GM21423 (cell line): ENCODE results near the gene LTBP1.
"Not testable (repeated sequence)": the region's sequence is repeated elsewhere in the genome, so short reads cannot be mapped to it uniquely, and the experiment has no call there.

Source experiments
- ATAC-seq: cut with Tn5 transposase; IDR thresholded peaks from one replicate; pipeline ENCODE4 v1.9.1; 2021; ENCODE audit warnings: mild to moderate bottlenecking, moderate library complexity; ENCODE audit not compliant: unreplicated experiment

LTBP1 gene, protein sequence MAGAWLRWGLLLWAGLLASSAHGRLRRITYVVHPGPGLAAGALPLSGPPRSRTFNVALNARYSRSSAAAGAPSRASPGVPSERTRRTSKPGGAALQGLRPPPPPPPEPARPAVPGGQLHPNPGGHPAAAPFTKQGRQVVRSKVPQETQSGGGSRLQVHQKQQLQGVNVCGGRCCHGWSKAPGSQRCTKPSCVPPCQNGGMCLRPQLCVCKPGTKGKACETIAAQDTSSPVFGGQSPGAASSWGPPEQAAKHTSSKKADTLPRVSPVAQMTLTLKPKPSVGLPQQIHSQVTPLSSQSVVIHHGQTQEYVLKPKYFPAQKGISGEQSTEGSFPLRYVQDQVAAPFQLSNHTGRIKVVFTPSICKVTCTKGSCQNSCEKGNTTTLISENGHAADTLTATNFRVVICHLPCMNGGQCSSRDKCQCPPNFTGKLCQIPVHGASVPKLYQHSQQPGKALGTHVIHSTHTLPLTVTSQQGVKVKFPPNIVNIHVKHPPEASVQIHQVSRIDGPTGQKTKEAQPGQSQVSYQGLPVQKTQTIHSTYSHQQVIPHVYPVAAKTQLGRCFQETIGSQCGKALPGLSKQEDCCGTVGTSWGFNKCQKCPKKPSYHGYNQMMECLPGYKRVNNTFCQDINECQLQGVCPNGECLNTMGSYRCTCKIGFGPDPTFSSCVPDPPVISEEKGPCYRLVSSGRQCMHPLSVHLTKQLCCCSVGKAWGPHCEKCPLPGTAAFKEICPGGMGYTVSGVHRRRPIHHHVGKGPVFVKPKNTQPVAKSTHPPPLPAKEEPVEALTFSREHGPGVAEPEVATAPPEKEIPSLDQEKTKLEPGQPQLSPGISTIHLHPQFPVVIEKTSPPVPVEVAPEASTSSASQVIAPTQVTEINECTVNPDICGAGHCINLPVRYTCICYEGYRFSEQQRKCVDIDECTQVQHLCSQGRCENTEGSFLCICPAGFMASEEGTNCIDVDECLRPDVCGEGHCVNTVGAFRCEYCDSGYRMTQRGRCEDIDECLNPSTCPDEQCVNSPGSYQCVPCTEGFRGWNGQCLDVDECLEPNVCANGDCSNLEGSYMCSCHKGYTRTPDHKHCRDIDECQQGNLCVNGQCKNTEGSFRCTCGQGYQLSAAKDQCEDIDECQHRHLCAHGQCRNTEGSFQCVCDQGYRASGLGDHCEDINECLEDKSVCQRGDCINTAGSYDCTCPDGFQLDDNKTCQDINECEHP (N-terminal part only)

DNA sequence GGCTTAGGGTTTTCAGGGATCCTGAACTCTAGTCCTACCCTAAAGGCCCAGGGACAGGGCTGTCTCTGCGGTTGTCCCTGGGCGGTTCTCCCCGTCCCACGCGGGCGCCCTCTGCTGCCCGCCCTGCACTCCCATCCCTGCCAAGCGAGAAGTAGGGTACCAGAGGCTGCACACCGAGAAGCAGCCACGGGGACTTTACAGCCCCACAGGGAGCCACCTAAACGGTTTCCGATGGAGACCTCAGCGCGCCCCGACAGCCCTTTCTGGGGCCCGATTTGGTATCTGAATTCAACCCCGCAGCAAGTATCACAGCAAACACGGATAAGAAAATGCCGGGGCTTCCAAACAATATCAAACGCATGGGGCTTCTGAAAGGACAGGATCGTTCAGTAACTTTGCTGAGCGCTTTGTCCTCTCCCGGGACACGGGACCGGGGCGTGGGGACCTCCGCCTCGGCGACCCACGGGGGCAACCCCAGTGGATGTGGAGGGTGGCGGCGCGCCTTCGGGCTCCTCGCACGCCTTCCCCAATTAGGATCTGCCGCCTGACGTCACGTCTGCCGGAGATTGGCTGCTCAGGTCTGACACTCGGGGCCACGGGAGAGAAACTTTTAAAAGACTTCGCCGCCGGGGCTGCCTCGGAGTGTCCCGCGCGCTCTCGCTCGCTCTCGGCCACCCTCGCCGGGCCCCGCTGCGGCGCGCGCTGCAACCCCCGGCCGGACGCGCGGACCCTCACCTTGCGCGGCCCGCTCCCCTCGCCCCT, at the start of gene LTBP1:
LTBP1 (plus strand) TSS at position 640 of the 762 bp plus-strand sequence. CDS start 372 bp downstream, outside the sequence.
- ATAC-seq, result peak; percentile 74

DNA sequence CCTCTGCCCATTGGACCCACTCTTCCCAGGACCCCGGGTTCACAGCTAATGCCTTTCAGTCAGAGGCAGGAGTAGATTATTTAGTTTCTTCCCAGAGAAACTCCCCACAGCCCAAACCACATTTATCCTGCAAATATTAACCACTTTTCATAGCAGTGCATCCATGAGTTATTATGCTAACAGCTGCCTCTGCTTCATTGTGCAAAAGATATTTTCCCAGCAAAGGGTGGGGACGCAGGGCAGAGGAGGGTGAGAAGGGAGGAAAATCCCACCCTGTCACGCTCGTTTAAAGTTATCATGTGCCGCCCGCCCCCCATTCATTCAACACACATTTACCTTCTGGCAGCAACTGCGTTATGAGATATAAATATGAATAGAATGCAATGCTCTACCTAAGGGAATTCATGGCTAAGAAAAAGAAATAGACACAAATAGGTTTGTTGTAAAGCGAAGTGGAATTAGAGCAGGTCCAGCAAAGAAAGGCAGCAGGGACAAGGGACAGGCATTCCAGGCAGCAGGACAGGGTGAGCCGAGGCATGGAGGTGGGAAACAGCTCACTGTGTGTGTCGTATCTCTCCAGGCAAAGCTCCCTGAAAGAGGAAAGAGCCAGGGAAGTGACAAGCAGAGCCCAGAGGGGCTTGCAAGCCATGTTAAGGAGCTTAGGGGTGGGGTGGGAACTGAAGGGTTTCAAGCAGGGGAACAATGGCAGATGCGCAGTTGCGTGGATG, 46.3 kb upstream of the LTBP1 start:
- no peak for ATAC-seq

DNA sequence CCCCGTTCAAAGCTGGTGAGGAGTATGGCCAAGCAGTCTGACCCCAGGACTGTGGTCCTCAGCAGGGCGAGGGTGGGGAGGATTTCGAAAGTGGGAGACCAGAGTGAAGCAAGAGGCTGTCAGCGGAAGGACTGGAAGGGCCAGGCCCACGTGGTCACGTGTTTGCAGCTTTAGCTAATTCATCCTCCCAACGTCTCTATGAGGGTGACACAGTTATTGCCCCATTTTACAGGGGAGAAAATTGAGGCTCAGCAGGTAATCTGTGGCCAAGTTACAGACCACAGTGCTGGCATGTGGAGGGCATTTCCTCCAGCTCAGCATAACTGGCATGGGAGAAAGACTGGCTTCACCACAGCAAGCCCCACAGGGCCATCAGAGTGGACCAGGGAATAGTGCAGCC, 45.4 kb upstream of the LTBP1 start:
- ATAC-seq, result no peak

DNA sequence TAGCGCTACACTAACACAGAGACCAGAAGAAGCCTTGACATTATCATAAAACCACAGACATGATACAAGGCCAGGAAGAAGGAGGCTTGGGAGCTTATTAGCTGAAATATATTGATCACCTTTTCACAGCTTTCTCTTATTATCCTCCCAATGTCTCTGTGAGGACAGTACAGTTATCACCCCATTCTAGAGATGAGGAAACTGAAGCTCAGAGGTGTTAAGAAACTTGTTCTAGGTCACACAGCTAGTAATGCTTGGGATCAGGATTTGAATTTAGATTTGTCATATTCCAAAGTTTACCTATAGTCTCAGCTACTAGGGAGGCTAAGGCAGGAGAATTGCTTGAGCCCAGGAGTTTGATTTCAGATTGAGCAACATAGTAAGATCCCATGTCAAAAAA, 44.6 kb upstream of the LTBP1 start:
- no peak for ATAC-seq

DNA sequence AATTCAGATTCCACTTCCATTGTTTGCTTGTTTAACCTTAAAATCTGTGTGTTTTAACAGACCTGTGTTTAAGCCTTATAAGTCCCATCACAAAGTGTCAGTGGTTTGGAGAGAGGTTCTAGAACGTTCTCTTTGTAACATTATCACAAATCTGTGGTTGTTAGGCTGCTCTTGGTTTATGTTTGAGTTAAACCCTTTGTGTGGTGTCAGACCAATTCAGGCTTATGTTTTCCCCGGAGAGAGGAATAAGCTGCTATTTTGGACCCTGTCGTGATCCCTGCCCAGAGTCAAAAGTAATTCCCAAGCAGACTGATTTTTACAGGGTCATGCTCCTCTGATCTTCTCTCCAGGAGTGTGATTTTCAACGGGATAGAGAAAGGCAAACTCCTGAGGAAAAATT, 43.8 kb upstream of the LTBP1 start:
- no peak for ATAC-seq

DNA sequence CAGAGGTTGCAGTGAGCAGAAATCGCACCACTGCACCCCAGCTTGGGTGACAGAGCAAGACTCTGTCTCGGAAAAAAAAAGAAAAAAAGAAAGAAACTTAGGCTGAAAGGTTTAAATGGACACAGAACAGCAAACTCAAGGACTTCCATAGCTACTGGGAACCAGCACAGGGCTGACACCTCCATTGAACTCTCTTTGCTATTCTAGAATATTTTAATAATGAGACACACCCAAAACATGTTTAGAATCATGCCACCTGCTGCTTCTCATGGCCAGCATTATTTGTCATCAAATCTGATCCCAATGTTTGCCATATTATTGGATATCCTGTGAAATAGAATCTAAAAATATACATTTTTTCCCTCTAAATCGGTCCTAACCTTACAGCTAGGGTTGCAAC, 42.7 kb upstream of the LTBP1 start:
- ATAC-seq, result no peak

DNA sequence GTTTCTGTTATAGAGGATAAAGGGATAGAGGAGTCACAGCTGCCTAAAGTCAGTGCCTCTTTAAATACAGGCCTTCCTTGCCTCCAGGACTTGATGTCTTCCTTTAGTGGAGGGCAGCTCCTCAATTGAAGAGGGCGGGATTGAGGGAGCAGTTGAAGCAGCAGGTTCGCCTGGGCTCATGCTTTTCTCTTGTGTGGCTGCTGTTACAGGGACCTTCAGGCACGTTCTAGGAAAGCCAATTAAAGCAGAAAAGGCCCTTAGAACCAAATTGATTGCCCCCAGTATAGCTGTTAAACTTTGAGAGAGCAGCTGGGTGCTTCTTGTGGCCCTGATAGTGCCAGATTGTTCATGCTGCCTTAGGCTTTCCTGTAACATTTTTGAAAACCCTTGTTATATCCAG, 42.0 kb upstream of the LTBP1 start:
- ATAC-seq, result no peak

DNA sequence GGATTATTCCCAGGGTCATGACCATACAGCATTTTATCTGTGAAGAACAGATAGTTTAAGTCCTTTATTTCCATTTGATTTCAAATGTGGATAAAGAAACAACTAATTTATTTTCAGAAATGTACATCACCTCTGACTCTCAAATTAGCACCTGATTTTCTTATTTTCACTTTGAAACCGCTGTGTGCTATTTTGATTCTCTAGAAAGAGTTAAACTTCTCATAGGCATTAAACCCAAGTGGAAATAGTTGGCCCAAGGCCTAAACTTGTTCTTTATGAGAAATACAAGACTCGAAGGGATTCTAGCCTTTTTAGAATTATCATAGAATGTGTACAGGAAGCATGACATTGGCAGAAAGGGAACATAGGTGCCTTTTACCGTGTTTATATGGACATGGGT, 41.5 kb upstream of the LTBP1 start:
- ATAC-seq, result no peak

DNA sequence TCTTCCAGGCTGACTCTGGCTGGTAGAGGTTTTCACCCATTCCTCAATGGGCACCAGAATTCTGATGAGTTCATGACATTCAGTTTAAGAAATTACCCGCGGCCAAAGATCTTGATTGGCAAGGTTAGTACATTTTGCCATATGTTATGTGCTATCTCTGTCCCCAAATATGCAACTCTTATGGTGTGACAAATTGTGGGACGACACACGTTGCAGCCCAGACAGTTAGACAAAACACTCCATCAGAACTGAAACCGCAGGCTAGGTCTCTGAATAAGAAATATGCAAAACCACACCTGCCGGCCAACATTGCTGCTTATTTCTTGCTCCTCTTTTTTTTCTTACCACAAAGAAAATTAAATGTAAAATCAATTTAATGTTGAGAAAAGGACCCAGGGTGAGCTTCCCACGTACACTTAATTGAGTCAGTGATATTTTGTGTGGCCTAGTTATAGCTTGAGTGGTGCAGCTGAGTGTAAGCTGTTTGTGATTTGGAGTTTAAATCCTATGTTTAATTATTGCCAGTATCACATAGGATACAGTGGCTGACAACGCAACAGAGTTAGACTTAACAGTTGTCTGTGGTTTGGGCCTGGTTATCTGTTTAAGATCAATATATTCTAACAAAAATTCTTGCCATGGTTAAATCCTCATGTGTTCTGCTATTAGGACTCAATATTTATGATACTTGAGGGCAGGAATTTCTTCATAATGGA, 35.7 kb upstream of the LTBP1 start:
- peak; percentile 88 for ATAC-seq

DNA sequence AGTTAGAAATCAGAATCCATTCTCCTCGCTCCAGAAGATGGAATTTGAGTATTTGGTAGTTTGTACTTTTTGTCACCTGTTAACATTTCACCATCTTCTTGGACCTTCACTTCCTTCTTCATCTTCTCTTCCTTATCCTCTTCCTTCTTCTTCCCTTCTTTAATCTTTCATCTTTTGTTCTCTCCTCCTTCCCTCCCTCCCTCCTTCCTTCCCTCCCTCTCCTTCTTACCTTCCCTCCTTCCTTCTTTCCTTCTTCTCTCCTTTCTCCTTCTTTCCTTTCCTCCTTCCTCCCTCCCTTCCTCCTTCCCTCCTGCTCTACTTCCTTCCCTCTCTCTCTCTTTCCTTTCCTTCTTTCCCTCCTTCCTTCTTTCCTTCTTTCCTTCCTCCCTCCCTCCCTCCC, 31.1 kb upstream of the LTBP1 start:
- no peak for ATAC-seq

DNA sequence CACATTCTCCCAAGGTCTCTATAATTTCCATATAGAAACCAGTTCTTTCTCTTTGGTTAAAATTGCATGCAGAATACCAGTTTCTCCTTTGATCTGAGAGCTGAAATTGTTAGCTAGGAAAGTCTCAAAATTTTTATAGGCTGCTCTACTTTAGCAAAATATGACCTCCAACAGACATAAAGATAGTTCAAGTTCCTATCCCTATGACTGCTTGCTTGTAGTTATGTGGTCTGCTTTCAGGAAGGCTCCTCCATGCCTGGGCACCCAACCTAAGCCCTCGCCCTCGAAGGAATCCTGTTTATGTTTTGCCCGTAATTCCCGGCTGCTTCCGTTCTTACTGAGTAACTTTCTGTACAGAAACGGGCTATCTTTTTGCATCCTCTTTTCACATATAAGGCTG, 28.0 kb upstream of the LTBP1 start:
- no peak for ATAC-seq

DNA sequence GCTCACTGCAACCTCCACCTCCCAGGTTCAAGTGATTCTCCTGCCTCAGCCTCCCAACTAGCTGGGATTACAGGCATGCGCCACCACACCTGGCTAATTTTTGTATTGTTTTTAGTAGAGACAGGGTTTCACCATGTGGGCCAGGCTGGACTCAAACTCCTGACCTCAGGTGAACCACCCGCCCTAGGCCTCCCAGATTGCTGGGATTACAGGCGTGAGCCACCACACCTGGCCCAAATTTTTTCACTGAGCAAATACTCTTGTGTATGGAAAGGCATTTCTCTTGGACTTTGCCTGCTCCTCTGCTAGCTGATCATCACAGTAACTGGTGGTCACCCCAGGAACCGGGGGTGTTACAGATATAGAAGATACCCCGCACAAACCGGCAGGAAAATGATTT, 26.9 kb upstream of the LTBP1 start:
- not testable (repeated sequence) for ATAC-seq

DNA sequence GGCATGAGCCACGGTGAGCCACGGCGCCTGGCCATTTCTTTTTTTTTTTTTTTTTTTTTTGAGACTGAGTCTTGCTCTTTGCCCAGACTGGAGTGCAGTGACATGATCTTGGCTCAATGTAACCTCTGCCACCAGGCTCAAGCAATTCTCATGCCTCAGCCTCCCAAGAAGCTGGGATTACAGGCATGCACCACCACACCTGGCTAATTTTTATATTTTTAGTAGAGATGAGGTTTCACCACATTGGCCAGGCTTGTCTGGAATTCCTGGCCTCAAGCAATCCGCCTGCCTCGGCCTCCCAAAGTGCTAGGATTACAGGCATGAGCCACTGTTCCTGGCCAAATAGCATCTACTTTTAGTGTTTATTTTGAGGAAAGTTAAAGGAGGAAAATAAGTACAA, 25.3 kb upstream of the LTBP1 start:
- not testable (repeated sequence) for ATAC-seq

DNA sequence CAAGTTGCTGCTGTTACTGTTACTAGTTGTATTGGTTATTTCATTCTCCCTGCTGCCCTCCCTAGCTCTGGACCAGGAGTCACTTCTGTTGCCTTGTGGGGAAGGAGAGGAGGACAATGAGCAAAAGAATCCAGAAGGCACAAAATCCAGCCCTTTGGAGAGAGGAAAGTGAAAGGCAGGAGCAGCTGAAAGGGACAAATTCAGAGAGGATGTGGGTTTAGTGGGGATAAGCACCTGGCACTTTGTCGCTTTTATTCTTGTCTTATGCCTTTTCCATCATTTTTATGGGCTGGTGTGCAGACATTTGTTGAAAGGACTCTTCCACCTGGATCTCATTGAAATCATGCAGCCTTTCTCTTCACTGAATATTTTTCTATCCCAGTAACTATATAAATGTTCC, 24.3 kb upstream of the LTBP1 start:
- no peak for ATAC-seq

DNA sequence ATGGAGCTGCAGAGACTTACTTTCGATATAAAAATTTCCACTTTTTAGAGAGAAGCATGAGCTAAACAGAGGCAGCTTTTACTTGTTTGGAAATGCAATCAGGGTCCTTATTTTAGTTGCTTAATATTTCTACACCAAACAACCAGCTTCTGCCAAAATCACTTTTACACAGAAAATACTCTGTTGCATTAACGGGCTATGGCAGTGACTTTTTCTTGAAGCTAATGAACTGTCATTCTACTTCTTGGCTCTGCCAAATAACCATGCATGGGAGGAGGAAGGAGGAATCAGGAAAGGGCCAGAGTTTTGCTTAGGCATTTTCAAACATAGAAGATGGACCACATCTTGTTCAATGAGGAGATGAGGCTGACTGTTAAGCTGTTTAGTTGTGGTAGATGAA, 23.6 kb upstream of the LTBP1 start:
- no peak for ATAC-seq

DNA sequence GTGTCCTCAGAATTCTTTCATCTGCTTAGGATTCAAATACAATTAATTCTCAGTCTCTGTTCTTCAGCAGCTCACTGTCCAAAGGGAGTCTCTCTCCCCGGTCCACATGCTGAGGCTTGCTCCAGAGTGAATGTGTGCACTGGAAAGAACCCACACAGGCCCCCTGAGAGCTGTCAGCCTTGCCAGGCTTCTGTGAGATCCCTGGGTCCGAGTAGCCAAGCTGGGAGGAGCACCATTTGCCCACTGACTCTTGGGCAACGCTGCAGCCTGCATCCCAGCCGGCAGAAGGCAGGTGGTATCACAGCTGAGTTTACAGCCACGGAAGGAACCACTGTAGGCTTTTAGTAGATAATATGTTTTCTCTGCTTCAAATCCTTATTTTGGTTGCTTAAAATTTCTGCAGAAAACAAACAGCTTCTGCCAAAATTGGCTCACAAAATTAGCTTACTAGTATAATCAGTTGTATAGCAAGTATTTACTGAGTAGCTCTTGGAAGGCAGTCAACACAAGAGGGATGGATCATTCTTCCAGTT, 21.4 kb upstream of the LTBP1 start:
- ATAC-seq, result no peak

DNA sequence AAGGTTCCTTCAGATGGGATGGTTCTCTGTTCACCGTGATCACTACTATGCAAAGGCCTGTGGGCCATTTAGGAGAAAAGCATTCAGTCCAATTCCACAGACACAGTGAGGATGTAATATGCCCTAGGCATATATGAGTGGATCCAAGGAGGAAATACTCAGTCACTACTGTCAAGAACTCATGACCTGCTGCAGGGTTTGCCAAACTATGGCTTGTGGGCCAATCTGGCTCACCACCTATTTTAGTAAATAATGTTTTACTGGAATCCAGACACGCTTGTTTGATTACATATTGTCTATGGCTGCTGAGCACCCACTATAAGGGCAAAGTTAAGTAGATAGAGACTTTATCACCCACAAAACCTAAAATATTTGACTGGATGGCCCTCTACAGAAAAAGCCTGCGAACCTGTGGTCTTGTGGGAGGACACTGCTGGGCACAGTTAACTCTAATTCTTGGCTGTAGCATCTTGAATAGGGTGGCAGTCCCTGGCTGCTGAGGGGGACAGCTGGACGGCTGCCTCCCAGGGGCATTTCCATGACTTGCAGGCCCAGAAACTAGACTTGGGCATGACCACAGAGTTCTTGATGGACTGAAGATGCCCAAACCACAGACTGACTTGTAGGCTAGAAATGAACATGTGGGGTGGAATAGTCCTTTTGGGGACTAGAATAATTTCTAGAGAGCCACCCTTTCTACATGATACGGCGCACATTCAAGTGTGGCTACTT, 20.6 kb upstream of the LTBP1 start:
- ATAC-seq, result no peak

DNA sequence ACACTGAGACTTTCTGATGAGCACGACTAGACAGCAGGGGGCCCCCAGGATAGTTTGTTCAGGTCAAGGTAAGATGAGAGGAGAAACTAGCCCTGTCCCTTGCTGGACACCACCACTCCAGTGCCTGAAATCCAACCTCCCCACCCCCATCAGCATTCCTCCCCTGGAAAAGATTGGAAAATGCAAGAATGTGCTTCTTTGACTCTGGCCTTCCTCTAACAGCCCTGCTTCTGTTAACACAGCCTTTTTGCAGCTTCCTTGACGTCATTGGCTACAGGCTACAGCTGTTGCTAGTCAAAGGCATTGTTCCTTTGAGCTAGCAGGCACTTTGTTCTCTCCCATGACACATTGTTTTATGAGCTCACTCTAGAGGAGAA, 20.1 kb upstream of the LTBP1 start:
- ATAC-seq, result no peak
